K562 (cell line): ENCODE measurements around the gene HDLBP. TPM values are rescaled to one million over a fixed set of nuclear protein-coding genes. Genes with fewer than 3 reads are reported as not detected.

Source experiments
- ATAC-seq: fragments of 200-7000 bp; cut with Tn5 transposase; 3 replicates; pipeline ENCODE4 v1.9.1; 2020; ENCODE audit warnings: moderate library complexity
- BruUV-seq: library from RNA; stranded (reverse); fragments of 400-500 nt; replicated peaks from 2 replicates; lab custom pipeline; 2021; lab: Mats Ljungman, UMichigan
- CTCF ChIA-PET: fragments of 300-600 bp; formaldehyde crosslinking; extraction: SDS; loops from one replicate; lab custom pipeline; 2021; ENCODE audit warnings: low intra/inter-chr PET ratio; lab: Yijun Ruan, JAX
- POLR2A ChIA-PET: fragments of 300-600, 350-650 bp; sonication (Branson Sonifier 250); formaldehyde crosslinking; extraction: SDS; loops from one replicate; lab custom pipeline; 2021; ENCODE audit warnings: antibody characterized with exemption, inconsistent platforms; lab: Yijun Ruan, JAX
- DNase-seq, 4 experiments: peaks; one replicate each; pipeline versions ENCODE4 v3.0.0 to v3.0.0-alpha.2; 2011 to 2018; ENCODE audit warnings: low spot score in 3 of 4, mixed read lengths in 3 of 4; ENCODE audit errors: extremely low read depth in 1 of 4
- FAIRE-seq: peaks from 2 replicates; lab custom pipeline; 2011; peaks lifted over from hg19 to GRCh38; lab: Jason Lieb, UNC
- H2AFZ ChIP-seq: 2 replicates; pipeline ENCODE4 v1.6.0; 2011; ENCODE audit warnings: low read depth, low read length, control low read depth, inconsistent platforms
- H3K27ac ChIP-seq: fragments of 200-600 bp; 3 replicates; pipeline ENCODE4 v1.8.0; 2011; ENCODE audit warnings: low read depth, mild to moderate bottlenecking, control low read depth, inconsistent platforms, low read length, moderate library complexity, mixed read lengths; ENCODE audit errors: extremely low read depth
- H3K27me3 ChIP-seq, 2 experiments: fragments of 300-600 bp in 1 of 2; 2 replicates in 1 of 2; 3 replicates in 1 of 2; pipeline versions ENCODE4 v1.6.0 to v1.8.0; 2011; ENCODE audit warnings: inconsistent platforms in 2 of 2, low read length in 2 of 2, mild to moderate bottlenecking in 1 of 2, mixed read lengths in 1 of 2, moderate library complexity in 1 of 2; ENCODE audit not compliant: control insufficient read depth in 2 of 2, insufficient read depth in 2 of 2
- H3K36me3 ChIP-seq: fragments of 300-600 bp; 3 replicates; pipeline ENCODE4 v1.8.0; 2011; ENCODE audit warnings: mild to moderate bottlenecking, low read length, inconsistent platforms; ENCODE audit not compliant: control insufficient read depth, insufficient read depth
- H3K4me1 ChIP-seq, 2 experiments: fragments of 200-600 bp in 1 of 2; replicated peaks in 1 of 2; 2 replicates in 1 of 2; 3 replicates in 1 of 2; pipeline versions ENCODE4 v1.5.1 to v1.8.0; 2011; ENCODE audit warnings: inconsistent platforms in 2 of 2, low read length in 2 of 2, mild to moderate bottlenecking in 1 of 2, mixed read lengths in 1 of 2, moderate library complexity in 1 of 2; ENCODE audit not compliant: control insufficient read depth in 2 of 2, insufficient read depth in 2 of 2
- H3K4me2 ChIP-seq: 2 replicates; pipeline ENCODE4 v1.6.1; 2011; ENCODE audit warnings: low read length, control low read depth, inconsistent platforms, mixed read lengths; ENCODE audit not compliant: insufficient read depth
- H3K4me3 ChIP-seq: fragments of 200-600 bp; sonication (generic), shearing (Covaris generic); 2 replicates; pipeline ENCODE4 v1.5.1; 2016; ENCODE audit warnings: control low read depth, inconsistent platforms
- H3K79me2 ChIP-seq: fragments of 200-600 bp; 3 replicates; pipeline ENCODE4 v1.8.0; 2011; ENCODE audit warnings: low read length, inconsistent platforms; ENCODE audit not compliant: control insufficient read depth, insufficient read depth
- H3K9ac ChIP-seq, 2 experiments: 2 replicates each; pipeline versions ENCODE4 v1.6.0 to v1.6.1; 2011; ENCODE audit warnings: low read depth in 2 of 2, low read length in 2 of 2, control low read depth in 1 of 2, inconsistent platforms in 1 of 2, mild to moderate bottlenecking in 1 of 2, mixed read lengths in 1 of 2; ENCODE audit not compliant: insufficient read depth in 1 of 2
- H3K9me1 ChIP-seq: one replicate; pipeline ENCODE4 v1.6.0; 2011; ENCODE audit warnings: inconsistent platforms, mild to moderate bottlenecking, low read length, moderate library complexity; ENCODE audit not compliant: control insufficient read depth, insufficient read depth
- H3K9me3 ChIP-seq: replicated peaks from 2 replicates; pipeline ENCODE4 v1.5.1; 2011; ENCODE audit warnings: low read depth, low read length, inconsistent platforms; ENCODE audit not compliant: control insufficient read depth, insufficient read depth
- H4K20me1 ChIP-seq: replicated peaks from 2 replicates; pipeline ENCODE4 v1.6.1; 2011; ENCODE audit warnings: low read length, inconsistent platforms, mixed read lengths; ENCODE audit not compliant: control insufficient read depth, insufficient read depth
- AFF1 ChIP-seq, 2 experiments: fragments of 450-650 bp; IDR thresholded peaks; 2 replicates each; pipeline ENCODE4 v1.6.1; 2018; ENCODE audit warnings: mild to moderate bottlenecking in 2 of 2, low read depth in 1 of 2; ENCODE audit not compliant: partially characterized antibody in 2 of 2
- COPS2 ChIP-seq: fragments of 450-650 bp; conservative IDR thresholded peaks from 2 replicates; pipeline ENCODE4 v1.6.1; 2016; ENCODE audit warnings: mild to moderate bottlenecking, moderate library complexity
- EZH2 ChIP-seq: IDR thresholded peaks from 2 replicates; pipeline ENCODE4 v1.6.1; 2012; ENCODE audit warnings: low read depth, mild to moderate bottlenecking, inconsistent platforms, low read length, borderline replicate concordance
- MYBL2 ChIP-seq, 2 experiments: fragments of 450-650 bp in 1 of 2; sonication (generic) in 1 of 2; formaldehyde crosslinking in 1 of 2; IDR thresholded peaks; 2 replicates each; pipeline versions ENCODE4 v1.6.1 to v1.8.1; 2017 to 2022; ENCODE audit warnings: borderline replicate concordance in 1 of 2, inconsistent platforms in 1 of 2, low read depth in 1 of 2, mild to moderate bottlenecking in 1 of 2, missing genetic modification reagents in 1 of 2, moderate library complexity in 1 of 2
- POLR2B ChIP-seq: fragments of 450-650 bp; IDR thresholded peaks from 2 replicates; pipeline ENCODE4 v1.6.1; 2018; ENCODE audit warnings: low read depth; ENCODE audit not compliant: partially characterized antibody
- RBFOX2 ChIP-seq: fragments of 200-400 bp; formaldehyde crosslinking; IDR thresholded peaks from 2 replicates; pipeline ENCODE4 v1.6.1; 2017; ENCODE audit warnings: low read depth, mild to moderate bottlenecking, low read length, moderate library complexity
- RFX5 ChIP-seq: IDR thresholded peaks from 2 replicates; pipeline ENCODE4 v1.6.1; 2011; ENCODE audit warnings: low read depth, mild to moderate bottlenecking, improper control_type of control experiment, low read length
- RNF2 ChIP-seq: sonication (generic); IDR thresholded peaks from 2 replicates; pipeline ENCODE4 v1.6.1; 2016
- SIX5 ChIP-seq, 2 experiments: IDR thresholded peaks; 2 replicates each; pipeline ENCODE4 v1.6.1; 2011; ENCODE audit warnings: low read length in 2 of 2, borderline replicate concordance in 1 of 2, low read depth in 1 of 2, mild to moderate bottlenecking in 1 of 2, moderate library complexity in 1 of 2; ENCODE audit not compliant: insufficient read depth in 1 of 2
- SP2 ChIP-seq: IDR thresholded peaks from 2 replicates; pipeline ENCODE4 v1.6.1; 2011; ENCODE audit warnings: mild to moderate bottlenecking, low read depth, low read length, moderate library complexity; ENCODE audit not compliant: poor library complexity, severe bottlenecking; ENCODE audit errors: extremely low read depth
- U2AF2 ChIP-seq: fragments of 200-400 bp; formaldehyde crosslinking; optimal IDR thresholded peaks from 2 replicates; pipeline ENCODE3; 2017; ENCODE audit warnings: low read depth, mild to moderate bottlenecking, low read length
- XRCC3 ChIP-seq: fragments of 450-650 bp; IDR thresholded peaks from 2 replicates; pipeline ENCODE4 v1.6.1; 2017; ENCODE audit warnings: mild to moderate bottlenecking, moderate library complexity
- ZNF124 ChIP-seq: sonication (generic); formaldehyde crosslinking; IDR thresholded peaks from 2 replicates; pipeline ENCODE4 v1.8.1; 2022; ENCODE audit warnings: missing genetic modification reagents
- ZNF75A ChIP-seq: fragments of 450-650 bp; formaldehyde crosslinking; IDR thresholded peaks from 2 replicates; pipeline ENCODE4 v1.4.0; 2020; ENCODE audit warnings: mild to moderate bottlenecking
- WGBS: fragments of 100-300 bp; shearing (Covaris generic); methylation state at CpG from one replicate; pipeline ENCODE4 v1.1.6; 2016; ENCODE audit warnings: low coverage, mixed read lengths; ENCODE audit not compliant: insufficient coverage; ENCODE audit errors: missing lambda C conversion rate; 5-methylcytosine and 5-hydroxymethylcytosine counted together
- in situ Hi-C: fragments of 300-500 bp; cut with MboI; formaldehyde crosslinking; loops from 4 replicates; pipeline ENCODE4 v1.15.0; 2018; ENCODE audit warnings: inconsistent platforms, mixed read lengths
- intact Hi-C: fragments of 100-400 bp; cut with micrococcal nuclease; formaldehyde crosslinking; loops from 2 replicates; pipeline ENCODE4 v1.14.2; 2022
- polyA plus RNA-seq, 8 experiments: library from polyadenylated mRNA; depleted of rRNA in 4 of 8; stranded (reverse) in 5 of 8; unstranded in 3 of 8; fragments of >200 nt; fragmentation: Nextera tagmentation in 2 of 8; fragmentation: Illumina TruSeq in 1 of 8; extraction: Ambion mirVana in 2 of 8; extraction: Trizol in 1 of 8; gene quantifications; 2 replicates each; pipeline versions ENCODE4 v1.2.1 to v1.2.3, GENCODE V29; 2011 to 2014; ENCODE audit warnings: inconsistent platforms in 1 of 8, missing spikeins in 1 of 8
- total RNA-seq, 7 experiments: library from RNA; depleted of rRNA in 6 of 7; stranded (reverse); fragments of >200 nt in 6 of 7; fragmentation: Illumina TruSeq in 2 of 7; extraction: Trizol in 2 of 7; gene quantifications; 2 replicates each; pipeline versions ENCODE4 v1.2.1 to v1.2.3, GENCODE V29; 2011 to 2021; ENCODE audit warnings: low replicate concordance in 1 of 7

The HDLBP gene
- total and polyA plus RNA-seq, 9 of the 15 experiments (the other 6 are each of a cell fraction or from before 2014, with no cell fraction given), result 24.4 to 378 (median 146) TPM

GRCh38 chr2:241269707-241270520 lies 45.6 kb downstream of the HDLBP start (continued):
- TF ChIP-seq SIX5 (IDR thresholded peaks at IDR 0.05; ENCODE audit: borderline replicate concordance in 1 of 2, insufficient read depth in 1 of 2, low read depth in 1 of 2, low read length in 2 of 2) (no peak), U2AF2 (no peak), EZH2 (no peak), RFX5 (no peak), ZNF75A (no peak), RNF2 (no peak), POLR2B (no peak), COPS2 (no peak)

GRCh38 chr2:241268716-241269445 lies 46.6 kb downstream of the HDLBP start:
- H3K4me2 ChIP-seq, result no peak overlapping the region
- WGBS, result 90% methylated on average over 13 of the region's 14 CpGs
- no peak overlapping the region for H3K27ac ChIP-seq
- no peak overlapping the region for H3K9ac ChIP-seq
- no peaks in the 10 kb centered on the region for H3K27me3 ChIP-seq
- H3K4me1 ChIP-seq, result peaks cover 0 to 18% of the 10 kb centered on the region in 2 experiments; a peak in 4 of 5 replicates
- ChIA-PET POLR2A (interaction anchor here (0.7 to 1.5 kb wide), 5 partner anchors 10 to 46 kb away, joined by 3 to 5 read pairs (median 4); no protein-coding TSS in a partner anchor), CTCF (no interaction called here)
- no TSS peak for BruUV-seq
- no peak overlapping the region for H3K4me3 ChIP-seq
- in situ Hi-C loops, result no loop called here
- intact Hi-C loops, result no loop called here
- peaks cover 22% of the 10 kb centered on the region for H4K20me1 ChIP-seq
- H2AFZ ChIP-seq, result no peak overlapping the region
- H3K9me3 ChIP-seq, result no peaks in the 10 kb centered on the region
- peak; percentile 23 for FAIRE-seq
- H3K79me2 ChIP-seq, result peaks cover 66% of the 10 kb centered on the region
- DNase-seq, result peak in 1 of 4 experiments; percentile 10
- ATAC-seq, result no peak
- H3K36me3 ChIP-seq, result peaks cover 53% of the 10 kb centered on the region; the same call in 2 of the 3 replicates
- no peaks in the 10 kb centered on the region for H3K9me1 ChIP-seq
- TF ChIP-seq ZNF124 (CRISPR knock-in tag), result no peak
- TF ChIP-seq MYBL2 (IDR thresholded peaks at IDR 0.05; ENCODE audit: low read depth), result no peak
- no peak for TF ChIP-seq MYBL2 (CRISPR knock-in tag; IDR thresholded peaks at IDR 0.05; ENCODE audit: borderline replicate concordance)
- TF ChIP-seq XRCC3, result no peak
- TF ChIP-seq RBFOX2, result no peak
- no peak for TF ChIP-seq SP2
- no peak for TF ChIP-seq AFF1 (IDR thresholded peaks at IDR 0.05; ENCODE audit: low read depth in 1 of 2, partially characterized antibody in 2 of 2)
